HS-5 (cell line): ENCODE measurements around the gene MADCAM1.

Source experiments
- DNase-seq: peaks from one replicate; pipeline ENCODE4 v3.0.0-alpha.2; 2012; ENCODE audit warnings: low read depth

MADCAM1 gene

GRCh38 chr19:508204-509150, 12.2 kb downstream of the MADCAM1 start:
- DNase-seq: no peak

GRCh38 chr19:510606-511100, 14.4 kb downstream of the MADCAM1 start:
- DNase-seq: no peak

DNA sequence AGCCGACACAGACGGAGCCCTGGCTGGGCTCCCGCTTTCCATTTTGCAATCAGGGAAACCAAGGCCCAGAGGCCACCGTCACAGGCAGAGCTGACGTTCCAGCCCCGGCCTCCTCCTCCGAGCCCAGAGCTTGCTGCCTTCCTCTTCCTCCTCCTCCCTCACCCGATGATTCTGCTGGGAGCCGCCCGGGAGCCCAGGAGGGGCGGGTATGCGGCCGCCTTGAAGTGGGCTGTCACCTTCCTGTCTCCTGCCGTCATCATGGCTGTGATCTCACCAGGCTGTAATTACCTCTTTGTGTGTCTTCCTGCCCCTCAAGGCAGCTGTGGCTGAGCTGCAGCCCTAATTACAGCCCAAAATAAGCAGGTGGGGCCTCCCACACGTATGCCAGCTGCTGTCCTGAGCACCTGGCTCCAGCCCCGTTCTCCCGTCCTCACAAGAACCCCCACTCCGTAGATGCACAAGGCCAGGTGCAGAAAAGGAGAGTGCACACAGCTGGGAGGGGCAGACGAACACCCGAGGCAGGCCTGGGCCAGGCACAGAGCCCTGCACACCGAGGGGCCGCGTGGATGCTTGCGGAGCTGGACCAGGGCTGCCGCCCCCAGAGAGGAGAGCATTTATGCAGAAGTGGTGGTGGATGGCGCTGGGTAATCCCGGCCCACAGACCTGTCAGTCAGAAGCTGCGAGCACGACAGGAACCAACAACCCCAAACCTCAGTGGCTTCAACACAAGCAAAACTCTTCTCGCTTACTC, 15.0 kb downstream of the MADCAM1 start:
- no peak for DNase-seq

DNA sequence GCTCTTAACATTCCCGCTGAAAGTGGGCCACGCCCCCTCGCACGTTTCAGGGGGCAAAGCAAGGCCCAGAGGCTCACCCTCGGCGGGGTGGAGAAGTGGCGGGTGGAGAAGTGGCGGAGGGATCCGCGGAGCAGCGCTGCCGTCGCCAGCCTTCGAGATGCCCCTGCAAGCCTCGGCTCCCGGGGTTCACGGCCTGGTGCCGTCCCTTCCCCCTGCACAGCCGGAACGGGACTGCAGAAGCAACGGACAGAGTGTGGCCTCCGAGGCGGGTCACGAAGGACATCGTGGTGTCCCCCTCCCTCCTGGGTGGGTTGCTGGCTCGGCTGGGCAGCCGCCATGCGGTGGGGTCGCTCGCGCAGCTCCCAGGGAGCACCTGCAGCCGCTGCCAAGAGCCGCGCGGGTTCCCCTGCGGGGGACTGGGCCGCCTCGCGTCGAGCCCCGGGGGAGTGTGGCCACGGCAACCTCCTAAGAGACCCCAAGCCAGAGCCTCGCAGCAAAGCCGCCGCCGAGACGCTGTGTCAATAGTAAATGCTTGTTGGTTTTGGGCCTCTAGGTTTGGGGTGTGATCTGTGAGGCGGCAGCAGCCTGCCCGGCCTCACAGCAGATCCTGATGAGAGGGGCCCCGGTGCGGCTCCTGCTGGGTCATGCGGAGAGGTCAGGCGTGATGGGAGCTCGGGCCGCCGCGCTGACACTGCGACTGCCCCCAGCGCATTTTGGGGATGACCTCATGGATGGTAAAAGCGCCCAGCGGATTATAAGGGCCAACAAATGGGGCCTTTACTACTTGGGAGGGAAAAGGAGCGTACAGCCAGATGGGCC, 16.5 kb downstream of the MADCAM1 start:
- no peak for DNase-seq

DNA sequence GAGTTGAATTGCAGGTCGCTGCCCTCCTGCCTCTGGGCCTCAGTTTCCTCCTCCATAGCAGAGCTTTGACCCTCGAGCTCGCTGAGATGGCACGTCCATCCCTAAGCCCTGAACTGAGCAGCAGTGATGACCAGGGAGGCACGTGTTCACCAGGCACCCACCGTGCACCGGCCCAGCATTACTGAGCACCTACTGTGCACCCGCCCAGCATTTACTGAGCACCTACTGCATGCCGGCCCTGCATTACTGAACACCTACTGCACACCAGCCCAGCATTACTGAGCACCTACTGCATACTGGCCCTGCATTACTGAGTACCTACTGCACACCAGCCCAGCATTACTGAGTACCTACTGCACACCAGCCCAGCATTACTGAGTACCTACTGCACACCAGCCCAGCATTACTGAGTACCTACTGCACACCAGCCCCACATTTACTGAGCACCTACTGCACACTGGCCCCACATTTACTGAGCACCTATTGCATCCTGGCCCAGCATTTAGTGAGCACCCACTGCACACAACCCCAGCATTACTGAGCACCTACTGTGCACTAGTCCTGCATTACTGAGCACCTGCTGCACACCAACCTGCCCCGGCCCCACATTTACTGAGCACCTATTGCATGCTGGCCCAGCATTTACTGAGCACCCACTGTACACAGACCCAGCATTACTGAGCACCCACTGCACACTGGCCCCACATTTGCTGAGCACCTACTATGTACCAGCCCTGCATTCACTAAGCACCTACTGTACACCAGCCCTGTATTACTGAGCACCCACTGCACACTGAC, 17.3 kb downstream of the MADCAM1 start:
- DNase-seq: no peak

- DNase-seq: no peak
Observed at GRCh38 chr19:514166-514663, 17.9 kb downstream of the MADCAM1 start.

GRCh38 chr19:517721-518597, 21.7 kb downstream of the MADCAM1 start:
- no peak for DNase-seq

DNA sequence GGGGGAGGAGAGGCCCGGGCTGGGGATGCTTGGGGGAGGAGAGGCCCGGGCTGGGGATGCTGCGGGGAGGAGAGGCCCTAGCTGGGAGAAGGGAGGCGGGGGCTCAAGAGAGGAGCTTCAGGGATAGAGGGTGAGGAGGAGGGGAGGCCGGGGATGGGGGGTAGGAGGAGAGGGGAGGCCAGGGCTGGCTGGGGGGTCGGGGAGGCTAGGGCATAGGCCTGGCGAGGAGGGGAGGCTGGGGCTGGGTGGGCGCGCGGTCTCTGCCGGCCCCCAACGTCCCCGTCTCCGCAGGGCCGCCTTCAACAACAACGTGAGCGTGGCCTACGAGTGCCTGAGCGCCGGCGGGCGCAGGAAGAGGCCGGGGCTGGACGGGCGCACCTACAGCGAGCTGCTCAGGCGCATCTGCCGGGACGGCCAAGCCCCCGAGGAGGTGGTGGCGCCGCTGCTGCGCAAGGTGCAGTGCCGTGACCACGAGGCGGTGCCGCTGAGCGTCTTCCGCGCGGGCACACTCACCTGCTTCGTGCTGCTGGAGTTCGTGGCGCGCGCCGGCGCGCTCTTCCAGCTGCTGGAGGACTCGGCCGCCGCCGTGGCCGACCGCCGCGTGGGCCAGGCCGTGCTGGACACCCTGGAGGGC, 22.4 kb downstream of the MADCAM1 start:
- DNase-seq: no peak

- no peak for DNase-seq
Observed at GRCh38 chr19:519449-519865, 23.2 kb downstream of the MADCAM1 start.

DNA sequence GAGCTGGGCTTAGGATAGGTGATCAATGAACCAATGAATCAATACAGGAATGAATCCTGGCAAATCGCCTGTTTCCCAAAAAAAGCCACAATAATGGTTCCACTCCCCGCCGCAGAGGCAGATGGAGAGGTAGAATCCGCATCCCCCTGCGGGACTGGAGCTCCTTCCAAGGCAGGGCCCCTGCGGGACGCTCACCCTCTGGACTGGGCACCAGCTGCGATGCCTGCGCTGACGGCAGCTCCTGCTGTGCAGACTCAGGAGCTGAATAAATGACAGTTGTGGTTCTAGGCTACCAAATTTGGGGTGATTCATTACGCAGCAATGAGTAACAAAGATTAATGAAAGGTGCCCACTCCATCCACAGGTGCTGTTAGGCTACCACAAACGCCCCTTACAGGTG, 26.4 kb downstream of the MADCAM1 start:
- no peak for DNase-seq

GRCh38 chr19:524062-524674, 27.9 kb downstream of the MADCAM1 start:
- DNase-seq: no peak

DNA sequence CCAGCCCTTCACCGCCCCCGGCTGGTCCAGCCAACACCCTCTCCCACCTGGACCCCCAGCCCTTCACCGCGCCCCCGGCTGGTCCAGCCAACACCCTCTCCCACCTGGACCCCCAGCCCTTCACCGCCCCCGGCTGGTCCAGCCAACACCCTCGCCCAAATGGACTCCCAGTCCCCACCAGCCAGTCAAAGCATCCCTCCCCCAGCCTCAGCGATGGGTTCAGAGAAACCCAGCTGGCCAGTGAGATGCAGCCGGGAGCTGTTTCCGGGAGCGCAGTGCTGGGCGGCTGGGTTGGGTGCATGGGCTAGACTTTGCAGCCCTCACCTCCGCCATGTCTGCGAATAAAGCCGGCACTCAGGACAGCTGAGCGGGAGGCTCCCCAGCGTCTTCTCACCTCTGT, 28.7 kb downstream of the MADCAM1 start:
- DNase-seq: no peak

DNA sequence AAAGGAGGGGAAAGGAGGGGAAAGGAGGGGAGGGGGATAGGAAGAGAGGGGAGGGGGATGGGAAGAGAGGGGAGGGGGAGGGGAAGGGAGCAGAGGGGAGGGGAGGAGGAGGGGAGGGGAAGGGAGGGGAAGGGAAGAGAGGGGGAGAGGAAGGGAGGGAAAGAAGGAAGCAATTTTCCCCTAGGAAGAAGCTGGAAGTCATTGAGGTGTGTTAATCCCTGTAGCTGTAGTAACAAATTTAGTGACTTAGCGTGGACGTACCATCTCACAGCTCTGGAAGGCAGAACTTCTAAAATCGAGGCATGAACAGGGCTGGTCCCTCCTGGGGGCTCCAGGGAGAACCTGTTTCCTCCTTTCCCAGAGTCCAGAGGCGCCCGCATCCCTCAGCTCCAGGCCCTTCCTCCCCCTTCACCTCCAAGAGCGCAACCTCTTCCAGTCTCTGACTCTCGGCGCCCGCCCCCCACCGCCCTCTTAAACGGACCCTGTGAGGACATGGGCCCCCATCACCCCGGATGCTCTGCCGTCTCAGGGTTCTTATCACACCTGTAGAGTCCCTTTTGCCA, 29.7 kb downstream of the MADCAM1 start:
- no peak for DNase-seq

DNA sequence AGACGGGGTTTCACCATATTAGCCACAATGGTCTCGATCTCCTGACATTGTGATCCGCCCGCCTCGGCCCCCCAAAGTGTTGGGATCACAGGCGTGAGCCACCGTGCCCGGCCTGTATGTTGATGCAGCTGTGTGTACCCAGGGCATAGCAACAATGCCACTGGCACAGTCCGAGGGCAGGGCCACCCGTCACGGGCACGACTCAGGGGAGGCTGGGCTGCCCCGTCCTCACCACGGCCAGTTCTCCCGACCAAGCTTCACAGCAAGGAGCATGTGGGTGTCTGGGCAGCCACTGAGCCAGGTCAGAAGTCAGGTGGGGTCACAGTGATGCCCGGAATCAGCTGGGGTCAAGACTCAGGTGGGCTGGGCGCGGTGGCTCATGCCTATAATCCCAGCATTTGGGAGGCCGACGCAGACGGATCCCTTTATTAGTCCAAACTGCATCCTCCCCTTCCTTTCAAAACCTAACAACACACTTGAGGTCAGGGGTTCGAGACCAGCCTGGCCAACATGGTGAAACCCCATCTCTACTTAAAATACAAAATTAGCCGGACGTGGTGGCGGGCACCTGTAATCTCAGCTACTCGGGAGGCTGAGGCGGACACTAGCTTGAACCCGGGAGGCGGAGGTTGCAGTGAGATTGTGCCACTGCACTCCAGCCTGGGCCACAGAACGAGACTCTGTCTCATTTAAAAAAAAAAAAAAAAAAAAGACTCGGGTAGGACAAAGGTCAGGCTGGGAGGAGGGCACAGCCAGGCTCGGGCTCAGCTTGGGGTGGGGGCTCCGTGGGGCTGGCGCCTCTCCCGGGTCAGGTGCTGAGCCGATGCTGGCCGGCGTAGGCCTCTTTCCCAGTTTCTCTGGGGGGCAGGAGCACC, 34.1 kb downstream of the MADCAM1 start:
- no peak for DNase-seq

GRCh38 chr19:531009-531752, 34.9 kb downstream of the MADCAM1 start:
- peak; percentile 26 for DNase-seq

DNA sequence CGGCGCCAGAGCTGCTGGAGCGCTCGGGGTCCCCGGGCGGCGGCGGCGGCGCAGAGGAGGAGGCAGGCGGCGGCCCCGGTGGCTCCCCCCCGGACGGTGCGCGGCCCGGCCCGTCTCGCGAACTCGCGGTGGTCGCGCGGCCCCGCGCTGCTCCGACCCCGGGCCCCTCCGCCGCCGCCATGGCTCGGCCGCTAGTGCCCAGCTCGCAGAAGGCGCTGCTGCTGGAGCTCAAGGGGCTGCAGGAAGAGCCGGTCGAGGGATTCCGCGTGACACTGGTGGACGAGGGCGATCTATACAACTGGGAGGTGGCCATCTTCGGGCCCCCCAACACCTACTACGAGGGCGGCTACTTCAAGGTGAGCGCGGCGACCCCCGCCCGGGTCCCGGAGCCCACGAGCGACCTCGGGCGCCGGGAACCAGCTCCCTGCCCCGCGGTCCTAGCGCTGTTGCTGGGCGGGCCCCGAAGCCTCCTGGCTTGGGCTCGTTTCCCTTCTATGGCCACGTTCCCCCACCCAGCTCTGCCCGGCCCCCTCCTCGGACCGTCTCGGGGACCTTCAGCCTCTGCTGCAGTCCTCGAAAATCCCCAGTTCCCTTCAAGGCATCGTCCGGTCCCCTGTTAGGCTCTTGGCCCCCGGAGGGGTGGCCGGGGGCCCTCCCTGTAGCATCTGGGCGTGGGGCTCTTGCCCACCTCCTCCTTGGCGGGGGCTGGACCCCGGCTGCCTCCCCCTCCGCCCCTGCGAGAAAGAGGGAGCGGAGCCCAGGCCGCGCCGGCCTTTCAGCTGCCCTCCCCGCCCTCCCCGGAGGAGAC, 35.7 kb downstream of the MADCAM1 start, which contains the start of gene CDC34:
TSS of gene CDC34 (plus strand) at position 8 of the 808 bp plus-strand sequence. CDS start at position 180, 172 bp downstream.
- DNase-seq: no peak
